ENCODE results near the gene IQSEC1.

IQSEC1 gene

DNA sequence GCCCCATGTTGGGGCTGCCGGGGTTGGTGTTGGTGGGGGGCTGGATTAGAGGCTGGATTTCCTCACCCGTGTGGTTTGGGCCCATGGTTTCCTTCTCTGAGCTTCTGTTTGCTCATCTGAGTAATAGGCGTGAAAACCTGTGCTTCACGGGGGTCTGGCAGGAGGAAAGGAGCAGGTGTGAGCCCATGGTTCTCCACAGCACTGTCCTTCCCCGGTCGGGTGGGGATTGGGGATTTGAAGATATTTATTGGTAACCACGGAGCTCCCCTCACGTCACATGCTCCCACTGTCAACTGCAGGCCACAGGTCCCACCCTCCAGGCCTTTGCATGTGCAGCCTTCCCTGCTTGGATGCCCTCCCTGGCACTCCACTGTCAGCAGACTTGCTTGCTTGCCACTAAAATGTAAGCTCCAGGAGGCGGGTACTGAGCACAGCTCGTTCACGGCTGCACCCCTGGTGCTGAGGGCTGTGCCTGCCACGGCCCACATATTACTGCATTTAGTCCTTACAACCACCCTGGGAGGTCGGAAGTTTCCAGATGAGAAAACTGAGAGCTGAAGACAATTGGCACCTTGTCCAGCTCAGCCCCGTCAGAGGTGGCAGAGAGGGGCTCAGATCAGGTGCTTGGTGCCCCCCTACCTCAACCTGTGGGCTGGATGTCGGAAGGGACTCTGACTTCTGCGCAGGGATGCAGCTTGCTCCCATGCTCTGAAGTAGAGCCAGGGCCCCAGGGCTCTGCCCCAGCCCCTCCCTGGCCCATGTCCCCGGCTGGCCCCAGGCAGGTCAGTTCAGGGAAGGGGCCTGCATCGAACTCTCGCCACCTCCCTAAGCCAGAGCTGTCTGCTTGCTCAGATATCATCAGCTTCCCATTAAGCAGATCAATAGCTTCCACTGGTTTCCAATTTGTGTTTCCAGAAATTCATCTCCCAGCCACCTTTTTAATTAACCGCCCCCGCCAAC is 29.4 kb upstream of the IQSEC1 start:
- no peak overlapping the region for H3K27ac ChIP-seq (ENCODE audit: low read length, poor library complexity, severe bottlenecking)
- peak overlapping the region; percentile 33 for H4K8ac ChIP-seq (ENCODE audit: low read length)
- no peaks in the 10 kb centered on the region for H3K9me3 ChIP-seq (ENCODE audit: control insufficient read depth, low read length)
- H3K9ac ChIP-seq (ENCODE audit: low read length), result no peak overlapping the region
- H3K27me3 ChIP-seq (ENCODE audit: control insufficient read depth in 1 of 2, insufficient read depth in 1 of 2, low read length in 2 of 2), result peaks cover 45 to 57% of the 10 kb centered on the region in 2 experiments
- no peaks in the 10 kb centered on the region for H3K79me1 ChIP-seq (replicated peaks; ENCODE audit: low read length, poor library complexity, severe bottlenecking)
- H2BK15ac ChIP-seq (ENCODE audit: low read depth, poor library complexity, severe bottlenecking), result no peak overlapping the region
- H3K4me2 ChIP-seq (ENCODE audit: low read length, poor library complexity, severe bottlenecking), result no peak overlapping the region
- no peak overlapping the region for H3K4ac ChIP-seq (ENCODE audit: low read depth in 1 of 2, low read length in 2 of 2)
- no peaks in the 10 kb centered on the region for H3K36me3 ChIP-seq (ENCODE audit: control insufficient read depth in 1 of 2, insufficient read depth in 2 of 2, low read depth in 1 of 2, low read length in 2 of 2)
- no peak for DNase-seq
- no peak overlapping the region for H3K4me3 ChIP-seq (ENCODE audit: insufficient read depth in 1 of 2, low read depth in 1 of 2, low read length in 2 of 2)
- WGBS, result 86% methylated on average over 20 of the region's 21 CpGs
- no peak overlapping the region for H2BK120ac ChIP-seq (ENCODE audit: low read depth, low read length)
- H3K23ac ChIP-seq (ENCODE audit: low read length in 2 of 2), result no peak overlapping the region
- H3K14ac ChIP-seq (ENCODE audit: low read length in 2 of 2), result no peak overlapping the region
- no peak overlapping the region for H4K91ac ChIP-seq (ENCODE audit: low read length)
- no peak overlapping the region for H2BK12ac ChIP-seq (ENCODE audit: low read length in 2 of 2)
- H3K4me1 ChIP-seq (ENCODE audit: control insufficient read depth, insufficient read depth, low read depth, low read length), result peaks cover 2% of the 10 kb centered on the region
- no peak overlapping the region for H2AFZ ChIP-seq (ENCODE audit: low read depth, low read length)
- H3K18ac ChIP-seq (ENCODE audit: low read depth in 1 of 2, low read length in 2 of 2), result no peak overlapping the region
- no peak overlapping the region for H2BK5ac ChIP-seq (ENCODE audit: low read depth, low read length, poor library complexity, severe bottlenecking)
- H2AK5ac ChIP-seq (ENCODE audit: low read length, severe bottlenecking), result no peak overlapping the region

DNA sequence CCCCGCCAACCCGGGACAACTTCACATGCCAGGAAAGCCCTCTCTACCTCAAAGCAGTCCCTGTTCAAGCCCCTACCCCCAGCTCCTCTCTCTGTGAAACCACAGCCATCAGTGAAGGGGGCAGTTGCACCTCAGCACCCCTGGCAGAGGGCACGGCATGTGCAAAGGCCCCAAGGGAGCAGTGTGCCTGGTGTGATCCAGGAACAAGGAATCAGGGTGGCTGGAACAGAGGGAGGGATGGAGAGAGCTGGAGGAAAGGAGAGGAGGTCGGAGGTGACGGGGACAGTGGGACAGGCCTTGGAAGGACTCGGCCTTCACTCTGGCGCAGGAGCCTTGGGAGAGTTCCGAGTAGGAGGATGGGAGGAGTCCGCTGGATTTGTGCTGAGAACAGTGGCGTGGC is 26.5 kb upstream of the IQSEC1 start:
- Histone ChIP-seq H3K4me3 (ENCODE audit: insufficient read depth in 1 of 2, low read depth in 1 of 2, low read length in 2 of 2) (no peak overlapping the region), H3K36me3 (ENCODE audit: control insufficient read depth in 1 of 2, insufficient read depth in 2 of 2, low read depth in 1 of 2, low read length in 2 of 2) (no peaks in the 10 kb centered on the region), H2BK15ac (ENCODE audit: low read depth, poor library complexity, severe bottlenecking) (no peak overlapping the region), H3K4ac (ENCODE audit: low read depth in 1 of 2, low read length in 2 of 2) (no peak overlapping the region), H2BK12ac (ENCODE audit: low read length in 2 of 2) (no peak overlapping the region), H2AFZ (ENCODE audit: low read depth, low read length) (no peak overlapping the region), H3K27me3 (ENCODE audit: control insufficient read depth in 1 of 2, insufficient read depth in 1 of 2, low read length in 2 of 2) (peaks cover 55 to 59% of the 10 kb centered on the region in 2 experiments), H3K4me1 (ENCODE audit: control insufficient read depth, insufficient read depth, low read depth, low read length) (no peaks in the 10 kb centered on the region), H3K14ac (ENCODE audit: low read length in 2 of 2) (no peak overlapping the region), H4K91ac (ENCODE audit: low read length) (no peak overlapping the region), H3K9me3 (ENCODE audit: control insufficient read depth, low read length) (no peaks in the 10 kb centered on the region), H2BK120ac (ENCODE audit: low read depth, low read length) (no peak overlapping the region), H3K18ac (ENCODE audit: low read depth in 1 of 2, low read length in 2 of 2) (no peak overlapping the region), H2AK5ac (ENCODE audit: low read length, severe bottlenecking) (no peak overlapping the region), H3K4me2 (ENCODE audit: low read length, poor library complexity, severe bottlenecking) (no peak overlapping the region), H3K23ac (ENCODE audit: low read length in 2 of 2) (no peak overlapping the region), H2BK5ac (ENCODE audit: low read depth, low read length, poor library complexity, severe bottlenecking) (no peak overlapping the region), H3K27ac (ENCODE audit: low read length, poor library complexity, severe bottlenecking) (no peak overlapping the region), H3K79me1 (replicated peaks; ENCODE audit: low read length, poor library complexity, severe bottlenecking) (no peaks in the 10 kb centered on the region), H3K9ac (ENCODE audit: low read length) (no peak overlapping the region), H4K8ac (ENCODE audit: low read length) (no peak overlapping the region)
- no peak for DNase-seq
- 88% methylated on average over 10 of the region's 10 CpGs for WGBS

DNA sequence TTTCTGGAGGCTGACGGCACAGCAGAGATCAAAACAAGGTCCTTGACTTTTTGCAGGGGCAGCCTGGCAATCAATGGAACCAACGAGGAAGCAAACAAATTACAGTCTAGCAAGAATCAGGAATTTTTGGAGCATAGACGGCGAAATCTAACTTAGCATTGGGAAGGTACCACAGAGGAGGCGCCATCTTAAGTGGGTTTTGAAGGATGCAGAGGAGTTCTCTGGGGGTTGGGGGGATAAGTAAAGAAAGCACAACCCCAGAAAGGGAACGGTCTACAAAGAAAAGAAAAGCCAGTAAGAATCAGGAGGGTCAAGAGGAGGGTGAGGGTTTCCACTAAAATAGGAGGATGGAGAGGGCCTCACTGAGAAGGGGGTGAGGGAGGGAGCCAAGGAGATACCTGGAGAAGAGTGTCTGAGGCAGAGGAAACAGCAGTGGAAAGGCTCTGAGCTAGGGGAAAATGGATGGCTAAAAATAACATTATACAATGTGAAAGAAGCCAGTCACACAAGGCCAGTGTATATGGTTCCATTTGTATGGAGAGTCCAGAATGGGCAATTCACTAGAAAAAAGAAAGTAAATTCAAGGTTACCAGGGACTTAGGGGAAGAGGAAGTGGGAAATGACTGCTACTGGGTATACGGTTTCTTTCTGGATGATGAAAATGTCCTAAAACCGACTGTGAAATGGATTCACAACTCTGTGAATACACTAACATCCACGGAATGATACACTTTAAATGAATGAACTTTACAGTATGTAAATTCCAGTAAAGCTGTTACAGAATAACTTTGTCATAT is 25.2 kb upstream of the IQSEC1 start:
- WGBS, result 85% methylated on average over 6 of the region's 9 CpGs

DNA sequence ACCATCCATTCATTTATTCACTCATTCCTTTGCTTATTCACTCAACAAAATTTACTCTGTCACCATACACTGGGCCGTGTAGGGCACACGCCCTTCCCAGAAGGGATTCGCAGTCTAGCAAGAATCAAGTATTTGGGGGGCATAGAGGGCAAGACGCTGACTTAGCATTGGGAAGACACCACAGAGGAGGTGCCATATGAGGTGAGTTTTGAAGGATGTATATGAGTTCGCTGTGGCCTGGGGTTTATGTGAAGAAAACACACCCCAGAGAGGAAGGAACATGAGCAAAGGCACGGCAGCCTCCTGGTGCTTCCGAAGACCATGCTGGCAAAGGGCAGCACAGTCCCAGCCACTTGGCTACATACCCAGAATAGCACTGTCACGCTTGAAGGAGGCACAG is 23.1 kb upstream of the IQSEC1 start:
- H3K27ac ChIP-seq (ENCODE audit: low read length, poor library complexity, severe bottlenecking), result no peak overlapping the region
- H4K8ac ChIP-seq (ENCODE audit: low read length), result no peak overlapping the region
- peaks cover 4% of the 10 kb centered on the region for H3K4me1 ChIP-seq (ENCODE audit: control insufficient read depth, insufficient read depth, low read depth, low read length)
- no peak overlapping the region for H3K4me2 ChIP-seq (ENCODE audit: low read length, poor library complexity, severe bottlenecking)
- H3K4ac ChIP-seq (ENCODE audit: low read depth in 1 of 2, low read length in 2 of 2), result no peak overlapping the region
- H3K4me3 ChIP-seq (ENCODE audit: insufficient read depth in 1 of 2, low read depth in 1 of 2, low read length in 2 of 2), result no peak overlapping the region
- DNase-seq, result no peak
- no peak overlapping the region for H3K9ac ChIP-seq (ENCODE audit: low read length)
- peaks cover 38 to 66% of the 10 kb centered on the region in 2 experiments for H3K27me3 ChIP-seq (ENCODE audit: control insufficient read depth in 1 of 2, insufficient read depth in 1 of 2, low read length in 2 of 2)
- 91% methylated on average over 8 of the region's 8 CpGs for WGBS
- H3K79me1 ChIP-seq (replicated peaks; ENCODE audit: low read length, poor library complexity, severe bottlenecking), result no peaks in the 10 kb centered on the region
- H4K91ac ChIP-seq (ENCODE audit: low read length), result no peak overlapping the region
- H2BK120ac ChIP-seq (ENCODE audit: low read depth, low read length), result no peak overlapping the region
- no peak overlapping the region for H3K23ac ChIP-seq (ENCODE audit: low read length in 2 of 2)
- no peak overlapping the region for H2AFZ ChIP-seq (ENCODE audit: low read depth, low read length)
- no peak overlapping the region for H2AK5ac ChIP-seq (ENCODE audit: low read length, severe bottlenecking)
- no peaks in the 10 kb centered on the region for H3K36me3 ChIP-seq (ENCODE audit: control insufficient read depth in 1 of 2, insufficient read depth in 2 of 2, low read depth in 1 of 2, low read length in 2 of 2)
- no peak overlapping the region for H2BK15ac ChIP-seq (ENCODE audit: low read depth, poor library complexity, severe bottlenecking)
- no peak overlapping the region for H2BK5ac ChIP-seq (ENCODE audit: low read depth, low read length, poor library complexity, severe bottlenecking)
- H2BK12ac ChIP-seq (ENCODE audit: low read length in 2 of 2), result no peak overlapping the region
- no peak overlapping the region for H3K18ac ChIP-seq (ENCODE audit: low read depth in 1 of 2, low read length in 2 of 2)
- no peak overlapping the region for H3K14ac ChIP-seq (ENCODE audit: low read length in 2 of 2)
- no peaks in the 10 kb centered on the region for H3K9me3 ChIP-seq (ENCODE audit: control insufficient read depth, low read length)

More for the DNA sequence above, 25.2 kb upstream of the IQSEC1 start:
- Histone ChIP-seq H3K36me3 (ENCODE audit: control insufficient read depth in 1 of 2, insufficient read depth in 2 of 2, low read depth in 1 of 2, low read length in 2 of 2) (no peaks in the 10 kb centered on the region), H2BK15ac (ENCODE audit: low read depth, poor library complexity, severe bottlenecking) (no peak overlapping the region), H3K27me3 (ENCODE audit: control insufficient read depth in 1 of 2, insufficient read depth in 1 of 2, low read length in 2 of 2) (peaks cover 47 to 60% of the 10 kb centered on the region in 2 experiments), H3K79me1 (replicated peaks; ENCODE audit: low read length, poor library complexity, severe bottlenecking) (no peaks in the 10 kb centered on the region), H3K4me1 (ENCODE audit: control insufficient read depth, insufficient read depth, low read depth, low read length) (no peaks in the 10 kb centered on the region), H3K9me3 (ENCODE audit: control insufficient read depth, low read length) (no peaks in the 10 kb centered on the region), H3K4me3 (ENCODE audit: insufficient read depth in 1 of 2, low read depth in 1 of 2, low read length in 2 of 2) (no peak overlapping the region), H2BK120ac (ENCODE audit: low read depth, low read length) (no peak overlapping the region), H3K14ac (ENCODE audit: low read length in 2 of 2) (no peak overlapping the region), H3K4me2 (ENCODE audit: low read length, poor library complexity, severe bottlenecking) (no peak overlapping the region), H4K91ac (ENCODE audit: low read length) (no peak overlapping the region), H2AFZ (ENCODE audit: low read depth, low read length) (no peak overlapping the region), H3K9ac (ENCODE audit: low read length) (no peak overlapping the region), H4K8ac (ENCODE audit: low read length) (no peak overlapping the region), H3K18ac (ENCODE audit: low read depth in 1 of 2, low read length in 2 of 2) (no peak overlapping the region), H2BK5ac (ENCODE audit: low read depth, low read length, poor library complexity, severe bottlenecking) (no peak overlapping the region), H3K23ac (ENCODE audit: low read length in 2 of 2) (no peak overlapping the region), H2AK5ac (ENCODE audit: low read length, severe bottlenecking) (no peak overlapping the region), H2BK12ac (ENCODE audit: low read length in 2 of 2) (no peak overlapping the region), H3K27ac (ENCODE audit: low read length, poor library complexity, severe bottlenecking) (no peak overlapping the region), H3K4ac (ENCODE audit: low read depth in 1 of 2, low read length in 2 of 2) (no peak overlapping the region)
- DNase-seq, result no peak

Measured in mesenchymal stem cell (in vitro differentiated cells and primary cell).